A549 (cell line): ENCODE data around the gene ACAD9. TPM values are rescaled to one million over a fixed set of nuclear protein-coding genes. Genes with fewer than 3 reads are reported as not detected.

Experiments used
- ATAC-seq, 2 experiments: fragments of 200-7000 bp in 1 of 2; fragments of >200 bp in 1 of 2; cut with Nextera tagmentation in 1 of 2; cut with Tn5 transposase in 1 of 2; 3 replicates each; pipeline versions ENCODE4 v1.8.0 to v1.9.1; 2018 to 2020; ENCODE audit warnings: mild to moderate bottlenecking in 1 of 2, moderate library complexity in 1 of 2
- CTCF ChIA-PET: fragments of 300-600 bp; sonication (Branson Sonifier 250); formaldehyde crosslinking; extraction: SDS; loops from one replicate; lab custom pipeline; 2021; ENCODE audit warnings: antibody characterized with exemption, inconsistent platforms; lab: Yijun Ruan, JAX
- POLR2A ChIA-PET: fragments of 350-600 bp; formaldehyde crosslinking; extraction: SDS; loops from one replicate; lab custom pipeline; 2021; ENCODE audit warnings: antibody characterized with exemption, inconsistent platforms; lab: Yijun Ruan, JAX
- DNase-seq, 2 experiments: peaks; one replicate each; pipeline versions ENCODE4 v3.0.0 to v3.0.0-alpha.2; 2011 to 2016; ENCODE audit warnings: low read depth in 1 of 2, low spot score in 1 of 2
- FAIRE-seq: peaks from 2 replicates; lab custom pipeline; 2011; peaks lifted over from hg19 to GRCh38; lab: Jason Lieb, UNC
- H3K27ac ChIP-seq, 2 experiments: fragments of >200 bp; sonication (Bioruptor Twin); formaldehyde crosslinking; 3 replicates each; pipeline ENCODE4 v1.5.1; 2016 to 2017
- H3K4me1 ChIP-seq: fragments of >200 bp; sonication (Bioruptor Twin); formaldehyde crosslinking; 3 replicates; pipeline ENCODE4 v1.6.1; 2016
- H3K4me2 ChIP-seq: fragments of >200 bp; sonication (Bioruptor Twin); formaldehyde crosslinking; 3 replicates; pipeline ENCODE4 v1.6.1; 2016
- H3K4me3 ChIP-seq: fragments of >200 bp; sonication (Bioruptor Twin); formaldehyde crosslinking; 3 replicates; pipeline ENCODE4 v1.5.1; 2016
- H3K9me3 ChIP-seq: fragments of >200 bp; sonication (Bioruptor Twin); formaldehyde crosslinking; 3 replicates; pipeline ENCODE4 v1.6.1; 2016
- ATOH8 ChIP-seq: fragments of 250-450 bp; sonication (Bioruptor Pico); IDR thresholded peaks from 2 replicates; pipeline ENCODE4 v1.5.0; 2020; ENCODE audit warnings: low read depth, mild to moderate bottlenecking, moderate library complexity
- BHLHE40 ChIP-seq: IDR thresholded peaks from 2 replicates; pipeline ENCODE4 v1.6.1; 2012; ENCODE audit warnings: low read depth, low read length, inconsistent platforms
- CEBPB ChIP-seq, 2 experiments: fragments of >200 bp in 1 of 2; sonication (Bioruptor Twin) in 1 of 2; formaldehyde crosslinking in 1 of 2; IDR thresholded peaks; 2 replicates each; pipeline ENCODE4 v1.6.1; 2012 to 2016
- EHF ChIP-seq: fragments of 250-450 bp; sonication (Bioruptor Pico); IDR thresholded peaks from 2 replicates; pipeline ENCODE4 v1.5.0; 2020; ENCODE audit warnings: mild to moderate bottlenecking
- EP300 ChIP-seq, 2 experiments: fragments of >200 bp; sonication (Bioruptor Twin); formaldehyde crosslinking; IDR thresholded peaks; 2 replicates in 1 of 2; 3 replicates in 1 of 2; pipeline ENCODE4 v1.6.1; 2016 to 2017
- HDAC2 ChIP-seq: fragments of 200-600 bp; sonication (generic); IDR thresholded peaks from 2 replicates; pipeline ENCODE4 v1.6.1; 2016
- HES2 ChIP-seq: fragments of >200 bp; sonication (Bioruptor Twin); formaldehyde crosslinking; IDR thresholded peaks from 2 replicates; pipeline ENCODE4 v1.6.1; 2016
- HEYL ChIP-seq: fragments of 250-450 bp; sonication (Bioruptor Pico); IDR thresholded peaks from 2 replicates; pipeline ENCODE4 v1.8.0; 2021; ENCODE audit warnings: mild to moderate bottlenecking, moderate library complexity
- HOXB13 ChIP-seq: fragments of 250-450 bp; sonication (Bioruptor Pico); IDR thresholded peaks from 2 replicates; pipeline ENCODE4 v1.5.0; 2020; ENCODE audit warnings: low read depth, mild to moderate bottlenecking, moderate library complexity
- HOXB5 ChIP-seq: fragments of 250-450 bp; sonication (Bioruptor Pico); IDR thresholded peaks from 2 replicates; pipeline ENCODE4 v1.5.0; 2020; ENCODE audit warnings: mild to moderate bottlenecking, moderate library complexity
- JUN ChIP-seq, 2 experiments: fragments of >200 bp; sonication (Bioruptor Twin); formaldehyde crosslinking; IDR thresholded peaks; 2 replicates in 1 of 2; 3 replicates in 1 of 2; pipeline ENCODE4 v1.6.1; 2016 to 2017
- KDM5A ChIP-seq: fragments of 200-600 bp; sonication (generic); IDR thresholded peaks from 2 replicates; pipeline ENCODE4 v1.6.1; 2016; ENCODE audit warnings: antibody characterized with exemption, mild to moderate bottlenecking
- MAZ ChIP-seq: fragments of 150-350 bp; IDR thresholded peaks from 2 replicates; pipeline ENCODE4 v1.6.1; 2014; ENCODE audit warnings: antibody characterized with exemption, low read depth, low read length, borderline replicate concordance
- NFE2L2 ChIP-seq: fragments of 150-350 bp; conservative IDR thresholded peaks from 2 replicates; pipeline ENCODE4 v1.6.1; 2014; ENCODE audit warnings: low read length
- POLR2A ChIP-seq: IDR thresholded peaks from 2 replicates; pipeline ENCODE4 v1.6.1; 2012; ENCODE audit warnings: mild to moderate bottlenecking, low read length
- REST ChIP-seq: fragments of 200-600 bp; sonication (generic); IDR thresholded peaks from 2 replicates; pipeline ENCODE4 v1.6.1; 2016; ENCODE audit warnings: antibody characterized with exemption, mild to moderate bottlenecking, moderate library complexity
- ZFP36 ChIP-seq: fragments of 450-650 bp; IDR thresholded peaks from 2 replicates; pipeline ENCODE4 v1.6.1; 2014; ENCODE audit warnings: borderline replicate concordance; ENCODE audit not compliant: partially characterized antibody
- ZNF302 ChIP-seq: fragments of 250-450 bp; sonication (Bioruptor Pico); IDR thresholded peaks from 2 replicates; pipeline ENCODE4 v1.9.0; 2021; ENCODE audit warnings: inconsistent platforms, mild to moderate bottlenecking, moderate library complexity
- WGBS: methylation state at CpG from one replicate; pipeline ENCODE4 v1.1.6; 2017; ENCODE audit errors: missing lambda C conversion rate; 5-methylcytosine and 5-hydroxymethylcytosine counted together
- polyA plus RNA-seq, 4 experiments: library from polyadenylated mRNA; depleted of rRNA in 3 of 4; stranded (reverse); fragments of >200 nt; fragmentation: RNase III in 1 of 4; extraction: RNeasy Plus Mini Kit Qiagen cat#74134 plus additional on column Dnase treatment in 1 of 4; gene quantifications; 2 replicates in 3 of 4; 3 replicates in 1 of 4; pipeline ENCODE4 v1.2.3, GENCODE V29; 2011 to 2017
- TF ChIP-seq, protein P1 (sequence below): fragments of 450-650 bp; IDR thresholded peaks from 2 replicates; pipeline ENCODE4 v1.6.1; 2014; ENCODE audit warnings: antibody characterized with exemption
- TF ChIP-seq, protein P2 (sequence below): fragments of >200 bp; sonication (Bioruptor Twin); formaldehyde crosslinking; IDR thresholded peaks from 3 replicates; pipeline ENCODE4 v1.6.1; 2016

The ACAD9 gene
- polyA plus RNA-seq, 2 of the 4 experiments (the other 2 are of a cell fraction), result 26.1 to 29.2 TPM

DNA sequence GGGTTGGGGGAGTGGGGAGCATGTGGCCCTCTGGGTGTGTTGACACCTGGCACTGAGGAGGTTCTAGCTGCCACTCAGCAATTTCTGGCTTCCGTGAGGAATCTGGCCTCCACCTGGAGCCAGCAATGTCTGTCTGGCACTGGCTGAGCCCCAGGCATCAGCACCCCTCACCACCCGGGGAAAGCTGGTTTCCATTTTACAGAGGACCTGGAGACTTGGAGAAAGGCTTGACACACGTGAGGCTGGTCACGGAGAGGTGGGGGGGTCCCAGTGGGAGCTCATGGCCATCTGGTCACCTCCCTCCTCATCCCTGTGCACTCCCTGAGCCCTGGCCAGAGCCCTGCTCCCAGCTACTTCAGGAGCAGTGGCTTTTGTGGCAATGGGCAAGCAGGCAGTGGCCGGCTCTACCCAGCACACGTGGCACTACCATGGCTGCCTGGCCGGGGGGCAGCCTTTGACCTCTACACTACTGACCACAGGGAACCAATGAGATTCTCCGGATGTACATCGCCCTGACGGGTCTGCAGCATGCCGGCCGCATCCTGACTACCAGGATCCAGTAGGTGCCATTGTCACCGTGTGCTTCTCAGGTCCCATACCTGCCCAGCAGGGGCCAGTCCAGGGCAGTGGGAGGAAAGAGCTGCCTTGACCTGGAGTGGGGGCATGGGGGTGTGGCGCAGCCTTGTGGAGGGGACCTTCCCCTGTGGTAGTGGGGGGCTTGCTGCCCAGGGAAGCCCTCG, 28.5 kb downstream of the ACAD9 start:
- no peaks in the 10 kb centered on the region for H3K9me3 ChIP-seq
- TF ChIP-seq HOXB13 (CRISPR knock-in tag) (no peak), CEBPB (IDR thresholded peaks at IDR 0.05) (no peak), MAZ (no peak), HOXB5 (CRISPR knock-in tag) (no peak), JUN (IDR thresholded peaks at IDR 0.05) (no peak), BHLHE40 (no peak), HEYL (CRISPR knock-in tag) (no peak), ZNF302 (no peak), HDAC2 (no peak), NFE2L2 (no peak), EP300 (IDR thresholded peaks at IDR 0.05) (no peak), POLR2A (no peak), ZFP36 (no peak), EHF (CRISPR knock-in tag) (no peak), KDM5A (no peak), HES2 (no peak), ATOH8 (CRISPR knock-in tag) (no peak)
- TF ChIP-seq, protein P1, sequence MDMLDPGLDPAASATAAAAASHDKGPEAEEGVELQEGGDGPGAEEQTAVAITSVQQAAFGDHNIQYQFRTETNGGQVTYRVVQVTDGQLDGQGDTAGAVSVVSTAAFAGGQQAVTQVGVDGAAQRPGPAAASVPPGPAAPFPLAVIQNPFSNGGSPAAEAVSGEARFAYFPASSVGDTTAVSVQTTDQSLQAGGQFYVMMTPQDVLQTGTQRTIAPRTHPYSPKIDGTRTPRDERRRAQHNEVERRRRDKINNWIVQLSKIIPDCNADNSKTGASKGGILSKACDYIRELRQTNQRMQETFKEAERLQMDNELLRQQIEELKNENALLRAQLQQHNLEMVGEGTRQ, result no peak
- no peak overlapping the region for H3K4me3 ChIP-seq
- DNase-seq, result no peak
- POLR2A ChIA-PET, result no interaction called here
- no peak for FAIRE-seq
- H3K27ac ChIP-seq, result no peak overlapping the region
- 89% methylated on average over 5 of the region's 15 CpGs for WGBS
- H3K4me2 ChIP-seq, result no peak overlapping the region
- H3K4me1 ChIP-seq, result no peaks in the 10 kb centered on the region
- no peak for ATAC-seq
- CTCF ChIA-PET, result interaction anchor here (1.0 to 2.0 kb wide), 4 partner anchors 9 to 62 kb away, joined by 3 to 5 read pairs (median 4); no protein-coding TSS in a partner anchor

- H3K4me3 ChIP-seq, result no peak overlapping the region
- POLR2A ChIA-PET, result no interaction called here
- no peaks in the 10 kb centered on the region for H3K9me3 ChIP-seq
- no peak for FAIRE-seq
- no peak overlapping the region for H3K4me2 ChIP-seq
- no peak for ATAC-seq
- no peaks in the 10 kb centered on the region for H3K4me1 ChIP-seq
- 90% methylated on average over 2 of the region's 6 CpGs for WGBS
- no peak for DNase-seq
- TF ChIP-seq, protein P2, sequence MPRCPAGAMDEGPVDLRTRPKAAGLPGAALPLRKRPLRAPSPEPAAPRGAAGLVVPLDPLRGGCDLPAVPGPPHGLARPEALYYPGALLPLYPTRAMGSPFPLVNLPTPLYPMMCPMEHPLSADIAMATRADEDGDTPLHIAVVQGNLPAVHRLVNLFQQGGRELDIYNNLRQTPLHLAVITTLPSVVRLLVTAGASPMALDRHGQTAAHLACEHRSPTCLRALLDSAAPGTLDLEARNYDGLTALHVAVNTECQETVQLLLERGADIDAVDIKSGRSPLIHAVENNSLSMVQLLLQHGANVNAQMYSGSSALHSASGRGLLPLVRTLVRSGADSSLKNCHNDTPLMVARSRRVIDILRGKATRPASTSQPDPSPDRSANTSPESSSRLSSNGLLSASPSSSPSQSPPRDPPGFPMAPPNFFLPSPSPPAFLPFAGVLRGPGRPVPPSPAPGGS, result no peak
- TF ChIP-seq, protein P1, result no peak
- TF ChIP-seq REST, result no peak
- CTCF ChIA-PET, result interaction anchor here (0.7 to 2.1 kb wide), 6 partner anchors 10 to 119 kb away, joined by 3 to 5 read pairs (median 4); no protein-coding TSS in a partner anchor
- H3K27ac ChIP-seq, result no peak overlapping the region
These were observed 29.5 kb downstream of the ACAD9 start for GRCh38 chr3:128908951-128909350.
